ENCODE results near the gene GRK6.

Gene GRK6

GRCh38 chr5:177425801-177426565 lies 493 bp upstream of the GRK6 start:
- peak; percentile 100 for DNase-seq (ENCODE audit: low spot score)

GRCh38 chr5:177427211-177427822 lies 841 bp downstream of the GRK6 start:
- no peak for DNase-seq (ENCODE audit: low spot score)

- no peak for DNase-seq (ENCODE audit: low spot score)
These were observed 1.6 kb downstream of the GRK6 start for GRCh38 chr5:177427919-177428573.

GRCh38 chr5:177428574-177429217 lies 2.2 kb downstream of the GRK6 start:
- DNase-seq (ENCODE audit: low spot score) = no peak

- peak; percentile 55 for DNase-seq (ENCODE audit: low spot score)
These were observed 3.0 kb downstream of the GRK6 start for GRCh38 chr5:177429248-177430040.

- DNase-seq (ENCODE audit: low spot score) = no peak
These were observed 3.9 kb downstream of the GRK6 start for GRCh38 chr5:177430140-177430951.

- no peak for DNase-seq (ENCODE audit: low spot score)
These were observed 4.5 kb downstream of the GRK6 start for GRCh38 chr5:177430972-177431316.

GRCh38 chr5:177431317-177432142 lies 5.1 kb downstream of the GRK6 start:
- no peak for DNase-seq (ENCODE audit: low spot score)

GRCh38 chr5:177432143-177432838 lies 5.8 kb downstream of the GRK6 start:
- no peak for DNase-seq (ENCODE audit: low spot score)

- DNase-seq (ENCODE audit: low spot score) = no peak
These were observed 6.6 kb downstream of the GRK6 start for GRCh38 chr5:177432839-177433657.

GRCh38 chr5:177433658-177434217 lies 7.3 kb downstream of the GRK6 start:
- no peak for DNase-seq (ENCODE audit: low spot score)

- no peak for DNase-seq (ENCODE audit: low spot score)
These were observed 8.0 kb downstream of the GRK6 start for GRCh38 chr5:177434437-177434836.

- no peak for DNase-seq (ENCODE audit: low spot score)
These were observed 8.7 kb downstream of the GRK6 start for GRCh38 chr5:177434942-177435738.

- no peak for DNase-seq (ENCODE audit: low spot score)
These were observed 9.5 kb downstream of the GRK6 start for GRCh38 chr5:177435847-177436536.

- DNase-seq (ENCODE audit: low spot score) = no peak
These were observed 11.1 kb downstream of the GRK6 start for GRCh38 chr5:177437623-177438022.

GRCh38 chr5:177438468-177438867 lies 12.0 kb downstream of the GRK6 start:
- no peak for DNase-seq (ENCODE audit: low spot score)

GRCh38 chr5:177439518-177440053 lies 13.1 kb downstream of the GRK6 start:
- DNase-seq (ENCODE audit: low spot score) = no peak

Data from pons (tissue), 1 donor.